SK-N-MC (cell line): ENCODE data around the gene FRAT1.

Experiments used
- EZH2 ChIP-seq: fragments of 200-600 bp; sonication (generic); IDR thresholded peaks from one replicate; pipeline ENCODE4 v1.6.1; 2017; ENCODE audit warnings: antibody characterized with exemption
- FOXP2 ChIP-seq: optimal IDR thresholded peaks from 2 replicates; pipeline ENCODE3; 2011; ENCODE audit warnings: mild to moderate bottlenecking, moderate library complexity; ENCODE audit not compliant: insufficient read depth; ENCODE audit errors: extremely low read length, control extremely low read depth
- POLR2AphosphoS5 ChIP-seq: IDR thresholded peaks from 2 replicates; pipeline ENCODE4 v1.6.1; 2012; ENCODE audit warnings: mild to moderate bottlenecking, low read depth, low read length, borderline replicate concordance

DNA sequence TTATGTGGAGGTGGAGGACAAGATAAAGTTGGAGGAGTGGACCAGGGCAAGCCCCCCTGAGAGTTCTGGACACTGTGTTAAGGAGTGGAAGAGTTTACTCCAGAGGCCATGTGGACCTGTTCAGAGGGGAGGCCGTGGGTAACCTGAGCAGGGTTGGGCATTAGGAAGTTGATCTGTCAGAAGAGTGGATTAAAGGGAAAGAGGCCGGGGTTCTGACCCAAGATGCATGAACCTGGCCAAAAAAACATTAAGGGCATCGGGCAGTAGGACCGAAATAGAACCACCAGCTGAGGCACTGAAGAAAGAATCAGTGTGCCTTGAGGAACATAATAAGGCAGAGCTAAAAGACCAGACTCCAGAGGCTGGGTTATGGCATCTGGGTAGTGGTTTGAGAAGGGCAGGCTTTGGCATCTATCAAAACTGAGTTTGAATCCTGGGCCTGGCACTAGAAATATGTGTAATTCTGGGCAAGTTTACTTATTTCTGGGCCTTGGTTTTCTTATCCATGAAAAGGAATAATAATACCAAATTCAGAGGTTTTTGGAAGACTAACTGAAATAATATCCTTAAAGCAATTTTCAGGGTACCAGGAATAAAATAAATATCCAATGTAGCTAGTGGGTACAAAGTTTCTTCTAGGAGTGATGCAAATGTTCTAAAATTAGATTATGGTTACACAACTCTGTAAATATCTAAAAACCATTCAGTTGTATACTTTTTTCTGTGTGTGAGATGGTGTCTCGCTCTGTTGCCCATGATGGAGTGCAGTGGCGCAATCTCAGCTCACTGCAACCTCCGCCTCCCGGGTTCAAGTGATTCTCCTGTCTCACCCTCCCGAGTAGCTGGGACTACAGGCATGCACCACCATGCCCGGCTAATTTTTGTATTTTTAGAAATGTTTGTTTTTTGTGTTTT is 10.9 kb upstream of the FRAT1 start:
- no peak for TF ChIP-seq POLR2AphosphoS5
- TF ChIP-seq EZH2 = no peak
- TF ChIP-seq FOXP2 = no peak
